AG09309 (cell line): ENCODE data around the gene LRFN3.

ENCODE experiments used
- DNase-seq: peaks from one replicate; pipeline ENCODE4 v3.0.0-alpha.2; 2010; ENCODE audit warnings: low read depth
- H3K4me3 ChIP-seq: 2 replicates; pipeline ENCODE4 v1.5.1; 2011; ENCODE audit warnings: mild to moderate bottlenecking, low read depth, low read length, moderate library complexity; ENCODE audit not compliant: control insufficient read depth
- TF ChIP-seq, protein P1 (sequence below): IDR thresholded peaks from 2 replicates; pipeline ENCODE4 v1.5.1; 2011; ENCODE audit warnings: mild to moderate bottlenecking, low read depth, low read length, inconsistent platforms; ENCODE audit not compliant: insufficient read depth, control insufficient read depth; ENCODE audit errors: missing control alignments

Gene LRFN3

GRCh38 chr19:35894342-35894741, 41.8 kb upstream of the LRFN3 start:
- H3K4me3 ChIP-seq, result no peak overlapping the region
- TF ChIP-seq, protein P1, sequence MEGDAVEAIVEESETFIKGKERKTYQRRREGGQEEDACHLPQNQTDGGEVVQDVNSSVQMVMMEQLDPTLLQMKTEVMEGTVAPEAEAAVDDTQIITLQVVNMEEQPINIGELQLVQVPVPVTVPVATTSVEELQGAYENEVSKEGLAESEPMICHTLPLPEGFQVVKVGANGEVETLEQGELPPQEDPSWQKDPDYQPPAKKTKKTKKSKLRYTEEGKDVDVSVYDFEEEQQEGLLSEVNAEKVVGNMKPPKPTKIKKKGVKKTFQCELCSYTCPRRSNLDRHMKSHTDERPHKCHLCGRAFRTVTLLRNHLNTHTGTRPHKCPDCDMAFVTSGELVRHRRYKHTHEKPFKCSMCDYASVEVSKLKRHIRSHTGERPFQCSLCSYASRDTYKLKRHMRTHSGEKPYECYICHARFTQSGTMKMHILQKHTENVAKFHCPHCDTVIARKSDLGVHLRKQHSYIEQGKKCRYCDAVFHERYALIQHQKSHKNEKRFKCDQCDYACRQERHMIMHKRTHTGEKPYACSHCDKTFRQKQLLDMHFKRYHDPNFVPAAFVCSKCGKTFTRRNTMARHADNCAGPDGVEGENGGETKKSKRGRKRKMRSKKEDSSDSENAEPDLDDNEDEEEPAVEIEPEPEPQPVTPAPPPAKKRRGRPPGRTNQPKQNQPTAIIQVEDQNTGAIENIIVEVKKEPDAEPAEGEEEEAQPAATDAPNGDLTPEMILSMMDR, result no peak
- DNase-seq, result no peak

DNA sequence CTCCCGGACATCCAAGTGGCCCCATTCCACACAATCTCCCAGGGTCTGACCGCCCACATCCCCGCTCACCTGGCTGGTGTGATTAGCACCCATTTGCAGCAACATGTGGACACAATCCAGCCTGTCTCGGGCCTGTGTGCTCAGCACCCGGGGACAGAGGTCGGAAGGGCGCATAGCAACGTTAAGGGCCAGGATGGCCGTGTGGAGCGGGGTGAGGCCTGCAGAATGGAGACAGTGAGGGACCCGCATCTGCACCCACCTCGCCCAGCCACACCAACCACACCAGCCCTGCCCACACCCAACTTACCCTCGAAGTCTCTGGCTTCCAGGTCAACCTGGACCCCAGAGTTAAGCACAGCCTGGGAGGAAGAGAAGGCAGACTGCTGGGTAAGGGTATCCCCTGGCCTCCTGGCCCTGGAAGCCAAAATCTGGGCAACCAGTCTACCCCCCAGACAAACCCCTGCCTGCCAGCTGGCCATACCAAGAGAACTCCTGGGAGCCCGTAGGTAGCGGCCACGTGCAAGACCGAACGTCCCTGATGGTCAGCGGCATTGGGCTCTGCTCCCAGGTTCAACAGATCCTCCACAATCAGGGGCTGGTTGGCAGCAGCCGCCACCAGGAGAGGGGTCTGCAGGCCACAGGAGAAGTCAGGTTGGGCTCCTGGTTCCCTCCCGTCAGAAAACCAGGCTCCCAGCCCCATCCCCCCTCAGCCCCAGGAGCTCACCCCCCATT, 40.1 kb upstream of the LRFN3 start:
- H3K4me3 ChIP-seq, result no peak overlapping the region
- no peak for DNase-seq
- TF ChIP-seq, protein P1, result no peak

DNA sequence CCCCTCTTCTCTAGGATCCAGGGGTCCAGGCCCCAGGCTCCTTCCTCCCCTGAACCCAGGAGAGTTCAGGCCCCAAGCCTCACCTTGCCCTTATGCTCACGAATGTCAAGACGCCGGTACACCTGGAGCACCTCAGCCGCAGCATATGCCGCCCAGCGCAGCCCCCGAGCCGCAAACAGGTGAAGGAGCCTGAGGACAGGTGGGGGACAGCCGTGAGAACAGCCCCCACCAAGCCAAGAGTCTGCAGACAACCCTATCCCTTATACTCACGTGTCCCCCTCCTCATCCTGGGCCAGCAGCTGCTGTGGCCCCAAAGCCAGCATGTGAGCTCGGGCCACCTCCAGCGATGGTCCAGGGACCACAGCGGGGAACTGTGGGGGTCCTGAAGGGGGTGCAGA, 39.5 kb upstream of the LRFN3 start:
- DNase-seq, result no peak
- no peak overlapping the region for H3K4me3 ChIP-seq
- TF ChIP-seq, protein P1, result no peak

GRCh38 chr19:35897706-35898451, 38.3 kb upstream of the LRFN3 start:
- H3K4me3 ChIP-seq, result peak overlapping the region; percentile 91
- no peak for DNase-seq
- TF ChIP-seq, protein P1, result no peak

DNA sequence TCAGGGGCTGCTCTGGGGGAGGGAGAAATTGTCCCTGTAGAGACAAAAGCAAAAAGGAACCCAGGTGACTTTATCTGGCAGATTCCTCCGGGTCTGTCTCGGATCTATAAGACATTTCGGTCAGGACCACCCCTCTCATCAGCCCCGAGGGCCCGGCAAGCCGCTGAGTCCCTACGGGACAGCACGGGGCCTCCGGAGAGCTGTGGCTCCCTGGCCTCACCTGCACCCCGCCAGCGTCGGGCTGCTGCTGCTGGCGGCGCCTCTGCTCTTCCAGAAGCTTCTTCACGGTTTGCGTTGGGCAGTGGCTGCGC, 37.7 kb upstream of the LRFN3 start:
- DNase-seq, result no peak
- TF ChIP-seq, protein P1, result no peak
- peak overlapping the region; percentile 91 for H3K4me3 ChIP-seq

DNA sequence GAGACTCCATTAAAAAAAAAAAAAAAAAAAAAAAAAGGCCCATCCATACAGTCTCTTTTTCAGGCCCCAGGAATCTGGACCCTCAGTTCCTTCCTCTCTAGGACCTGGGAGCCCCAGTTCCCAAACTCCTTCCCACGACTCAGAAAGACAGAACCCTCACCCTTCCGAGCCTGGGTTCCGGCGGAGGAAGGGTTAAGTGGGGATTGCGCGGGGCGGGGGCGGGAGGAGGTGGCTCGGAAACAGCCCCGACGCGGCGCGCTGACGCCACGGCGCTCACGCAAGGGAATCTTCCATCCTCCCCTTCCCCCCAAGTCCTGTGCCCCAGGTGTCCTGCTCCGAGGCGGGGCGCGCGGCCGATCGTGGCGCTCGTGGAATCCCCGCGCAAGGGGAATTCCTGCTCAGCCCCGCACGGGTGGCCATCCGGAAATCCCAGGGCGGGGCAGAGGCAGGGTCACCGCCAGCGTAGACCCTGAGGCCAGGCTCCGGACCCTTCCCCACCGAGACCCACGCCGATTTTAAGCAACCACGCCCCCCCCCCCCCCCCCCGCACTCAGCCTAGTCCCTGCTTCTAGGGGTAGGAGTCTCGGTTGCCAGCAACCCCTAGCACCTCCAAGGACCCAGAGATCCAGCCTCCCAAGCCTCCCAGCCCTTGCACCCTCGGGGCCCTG, 36.5 kb upstream of the LRFN3 start:
- peak overlapping the region; percentile 91 for H3K4me3 ChIP-seq
- TF ChIP-seq, protein P1, result no peak
- DNase-seq, result no peak
